HG02970 (cell line): Measurements from ENCODE around the gene OASL.
A peak's percentile ranks its signal among the peaks of the same experiment; 100 is the strongest.

ENCODE experiments used
- ATAC-seq: cut with Tn5 transposase; IDR thresholded peaks from one replicate; pipeline ENCODE4 v1.9.1; 2021; ENCODE audit warnings: mild to moderate bottlenecking, moderate library complexity, moderate number of reproducible peaks; ENCODE audit not compliant: unreplicated experiment, low FRiP score

OASL gene

DNA sequence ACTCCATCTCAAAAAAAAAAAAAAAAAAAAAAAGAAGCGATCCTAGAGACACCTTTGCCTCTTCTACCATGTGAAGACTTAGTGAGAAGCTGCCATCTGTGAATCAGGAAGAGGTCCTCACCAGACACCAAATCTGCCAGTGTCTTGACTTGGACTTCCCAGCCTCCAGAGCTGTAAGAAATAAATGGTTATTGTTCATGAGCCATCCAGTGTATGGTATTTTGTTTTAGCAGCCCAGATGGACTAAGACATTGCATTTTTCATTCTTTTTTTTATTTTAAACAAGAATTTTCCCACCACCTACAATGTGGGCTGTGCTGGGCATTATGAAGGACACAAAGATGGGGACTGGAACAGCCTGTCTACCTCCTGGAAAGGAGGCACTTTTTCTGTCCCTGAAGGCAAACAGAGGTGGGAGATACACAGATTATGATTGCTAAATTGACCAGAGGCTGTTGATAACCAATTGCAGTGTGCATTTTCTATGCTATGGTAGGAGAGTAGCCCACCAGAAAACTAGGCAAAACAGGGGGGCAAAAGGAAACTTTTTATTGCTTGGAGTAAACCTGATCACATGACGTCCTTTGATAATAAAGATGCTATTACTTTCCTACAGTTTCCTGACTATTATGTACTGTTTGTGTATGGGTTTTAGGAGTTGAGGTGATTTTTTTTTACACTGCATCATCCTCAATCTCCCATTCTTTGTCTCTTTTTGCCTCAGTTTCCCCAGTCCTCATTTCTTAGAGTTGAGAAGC is 20.0 kb downstream of the OASL start:
- no peak for ATAC-seq

DNA sequence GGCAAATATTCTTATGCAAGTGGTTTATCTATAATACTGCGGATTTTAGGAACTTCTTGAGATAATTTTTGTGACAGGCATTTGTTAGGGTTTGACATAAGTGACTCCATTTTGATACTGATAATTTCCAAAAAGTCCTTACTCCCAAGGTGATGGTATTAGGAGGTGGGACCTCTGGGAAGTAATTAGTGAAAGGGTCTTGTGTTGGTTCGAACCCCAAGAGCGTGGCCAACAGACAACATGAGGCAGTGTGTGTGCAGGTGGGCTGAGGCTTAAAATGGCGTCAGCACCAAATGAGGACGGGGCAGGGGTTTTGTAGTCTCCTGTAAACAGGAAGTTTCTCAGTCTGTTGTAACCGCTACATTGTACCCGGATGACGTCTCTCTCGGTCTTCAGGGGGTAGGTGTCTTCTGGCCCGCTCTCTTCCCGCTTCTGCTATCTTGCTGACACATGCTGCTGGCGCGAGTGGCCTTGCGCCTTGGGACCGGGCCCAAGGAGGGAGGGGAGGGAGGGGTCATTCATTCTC is 21.0 kb downstream of the OASL start:
- ATAC-seq = no peak

DNA sequence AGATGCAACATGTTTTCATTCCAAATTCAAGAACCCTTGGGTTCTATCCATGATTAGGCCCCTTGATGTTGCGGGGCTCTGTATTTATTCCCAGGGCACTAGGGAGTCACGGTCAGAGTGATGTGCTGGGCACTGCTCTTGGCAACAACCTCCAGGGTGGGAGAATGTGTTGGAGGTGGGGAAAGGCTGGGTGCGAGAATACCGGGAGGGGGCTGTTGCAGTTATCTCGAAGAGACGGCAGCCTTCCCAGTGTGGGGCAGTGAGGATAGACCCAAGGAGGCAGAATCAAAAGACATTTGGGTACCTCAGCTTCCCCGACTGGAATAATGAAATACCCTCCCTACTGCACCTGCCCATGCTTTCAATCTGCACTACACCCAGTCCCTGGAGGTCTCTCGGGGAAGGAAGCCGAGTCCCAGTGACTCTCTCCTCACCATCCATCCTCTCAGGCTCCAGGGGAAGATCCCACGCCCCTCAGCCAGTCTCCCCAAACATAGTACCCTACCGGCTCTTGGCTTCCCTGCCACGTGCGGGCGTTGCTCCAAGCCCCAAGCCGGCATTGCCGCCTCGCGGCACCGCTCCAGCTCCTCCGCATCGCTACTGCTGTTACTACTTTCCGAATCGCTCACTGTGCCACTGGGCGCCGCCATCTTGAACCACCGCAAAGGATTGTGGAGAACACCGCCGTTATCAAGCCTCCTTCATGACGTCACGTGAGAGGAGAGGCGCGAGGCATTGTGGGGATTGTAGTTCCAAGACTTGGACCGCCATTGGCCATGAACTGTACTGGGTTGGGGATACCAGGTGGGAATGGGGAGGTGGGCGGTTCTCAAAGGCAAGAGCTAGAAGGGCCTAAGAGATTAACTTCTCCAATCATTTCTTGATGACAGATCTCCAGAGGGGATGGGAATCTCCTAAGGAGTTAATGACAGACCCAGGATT is 22.9 kb downstream of the OASL start, which contains the start of gene C12orf43:
Gene C12orf43 (minus strand): TSS at position 663 of the 942 bp plus-strand sequence. CDS start 13 bp downstream, at position 650.
- ATAC-seq = peak; percentile 88

DNA sequence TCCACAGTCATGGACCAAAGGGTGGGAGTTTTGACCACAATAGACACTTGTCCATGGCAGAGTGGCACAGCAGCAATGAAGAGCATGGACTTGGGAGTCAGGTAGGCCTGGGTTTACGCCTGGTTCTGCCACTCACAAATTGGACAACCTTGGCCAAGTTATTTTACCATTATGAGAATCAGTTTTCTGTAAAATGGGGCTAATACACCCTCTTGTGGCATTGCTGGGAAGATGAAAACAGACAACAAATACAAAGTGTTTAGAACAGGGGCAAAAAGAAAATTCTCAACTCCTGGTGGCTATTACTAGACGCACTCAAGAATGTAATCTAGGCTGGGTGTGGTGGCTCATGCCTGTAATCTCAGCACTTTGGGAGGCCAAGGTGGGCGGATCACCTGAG is 25.3 kb downstream of the OASL start:
- ATAC-seq = no peak

DNA sequence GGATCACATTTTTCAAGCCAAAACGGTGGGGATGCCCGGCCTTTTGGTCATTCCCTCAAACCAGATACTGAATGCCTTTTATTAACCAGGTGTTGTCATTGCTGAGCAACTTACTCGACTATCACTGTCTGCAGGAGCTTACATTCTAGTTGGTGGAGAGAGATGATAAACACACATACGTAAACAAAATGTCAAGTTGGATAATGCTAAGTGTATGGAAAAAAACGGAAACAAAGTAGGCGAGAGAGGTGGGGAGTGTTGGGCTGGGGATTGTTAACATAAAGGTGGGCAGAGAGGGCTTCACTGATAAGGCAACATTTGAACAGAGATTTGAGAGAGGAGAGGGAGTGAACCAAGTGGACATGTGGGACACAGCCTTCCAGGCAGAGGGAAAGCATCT is 27.2 kb downstream of the OASL start:
- no peak for ATAC-seq

DNA sequence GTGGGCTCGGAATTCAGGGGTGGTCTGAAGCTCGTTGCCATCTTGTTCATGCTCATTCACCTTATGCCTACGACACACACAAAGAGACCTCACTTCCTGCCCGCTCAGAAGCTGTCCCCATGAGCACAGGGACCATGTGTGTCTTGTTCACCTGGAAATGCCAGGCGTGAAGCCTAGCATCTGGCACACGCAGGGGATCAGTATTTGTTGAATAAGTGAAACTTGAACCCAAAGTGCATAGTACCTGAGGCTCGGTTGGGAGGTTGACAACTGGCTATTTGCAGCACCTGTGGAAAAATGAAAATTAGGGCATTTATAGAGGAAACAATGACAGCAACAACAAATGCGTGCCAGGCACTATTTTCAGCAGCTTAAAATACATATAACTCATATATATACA is 28.2 kb downstream of the OASL start:
- ATAC-seq = no peak

DNA sequence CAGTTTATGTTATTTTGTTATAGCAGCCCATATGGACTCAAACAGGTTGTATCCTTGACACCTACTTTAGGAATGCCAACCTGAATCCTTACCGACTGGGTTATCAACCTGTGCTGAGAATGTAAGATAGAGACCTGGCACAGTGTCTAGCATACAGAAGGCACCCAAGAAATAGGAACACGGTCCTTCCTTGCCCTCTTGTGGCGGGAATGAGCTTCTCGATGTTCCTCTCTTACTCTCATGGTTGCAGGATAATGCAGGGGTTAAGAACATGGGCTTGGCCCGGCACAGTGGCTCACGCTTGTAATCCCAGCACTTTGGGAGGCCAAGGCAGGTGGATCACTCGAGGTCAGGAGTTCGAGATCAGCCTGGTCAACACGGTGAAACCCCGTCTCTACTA is 29.3 kb downstream of the OASL start:
- ATAC-seq = no peak

DNA sequence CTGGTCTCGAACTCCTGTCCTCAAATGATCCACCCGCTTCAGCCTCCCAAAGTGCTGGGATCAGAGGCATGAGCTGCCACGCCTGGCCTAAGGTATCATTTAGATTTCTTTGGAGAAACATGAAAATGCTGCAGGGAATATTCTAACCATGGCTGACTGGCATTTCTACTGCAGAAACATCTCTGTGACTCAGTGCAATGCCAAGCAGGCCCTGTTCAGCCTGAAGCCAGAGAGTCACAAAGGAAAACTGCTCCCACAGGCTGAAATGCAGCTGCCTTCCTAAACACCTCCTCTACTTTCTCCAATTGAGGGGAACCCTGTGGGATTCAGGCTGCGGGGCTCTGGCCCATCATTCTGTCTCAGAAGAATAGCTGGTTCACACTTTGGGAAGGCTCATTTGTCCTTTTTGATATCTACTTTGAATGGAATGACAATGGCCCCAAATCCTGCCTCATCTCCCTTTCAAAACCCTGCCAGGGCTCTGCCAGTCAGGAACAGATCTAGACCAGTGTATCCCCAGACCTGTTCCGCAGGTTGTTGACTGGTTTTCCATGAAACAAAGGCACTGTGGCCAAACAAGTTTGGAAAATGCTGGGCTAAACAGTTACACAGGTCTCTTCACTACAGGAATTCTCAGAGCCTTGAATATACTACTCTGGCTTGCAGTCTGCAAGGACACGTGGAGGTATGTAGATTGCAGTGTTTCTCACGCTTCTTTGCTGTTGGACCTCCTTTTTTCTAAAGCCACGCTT is 30.5 kb downstream of the OASL start:
- ATAC-seq = no peak

DNA sequence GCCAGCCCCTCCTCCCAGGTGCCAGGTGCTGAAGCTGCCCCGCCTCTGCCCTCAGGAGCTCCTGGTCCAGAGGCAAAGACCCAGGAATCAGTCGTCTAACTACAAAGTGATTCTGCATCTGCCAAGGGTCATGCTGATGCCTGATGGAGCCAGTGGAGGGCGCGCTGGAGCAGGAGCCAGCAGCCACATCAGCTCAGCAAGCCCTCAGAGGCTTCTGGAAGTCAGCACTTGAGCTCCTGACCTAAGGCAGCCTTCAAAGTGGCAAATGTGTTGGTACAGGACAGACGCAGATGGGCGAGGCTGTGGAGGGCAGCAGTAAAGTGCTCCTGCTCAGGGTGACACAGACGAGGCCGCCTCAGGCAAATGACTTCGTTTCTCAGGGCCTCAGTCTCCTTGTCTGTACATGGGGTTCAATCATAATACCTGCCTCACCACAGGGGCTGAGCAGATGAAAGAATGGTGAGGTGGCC is 33.7 kb downstream of the OASL start:
- ATAC-seq = no peak

DNA sequence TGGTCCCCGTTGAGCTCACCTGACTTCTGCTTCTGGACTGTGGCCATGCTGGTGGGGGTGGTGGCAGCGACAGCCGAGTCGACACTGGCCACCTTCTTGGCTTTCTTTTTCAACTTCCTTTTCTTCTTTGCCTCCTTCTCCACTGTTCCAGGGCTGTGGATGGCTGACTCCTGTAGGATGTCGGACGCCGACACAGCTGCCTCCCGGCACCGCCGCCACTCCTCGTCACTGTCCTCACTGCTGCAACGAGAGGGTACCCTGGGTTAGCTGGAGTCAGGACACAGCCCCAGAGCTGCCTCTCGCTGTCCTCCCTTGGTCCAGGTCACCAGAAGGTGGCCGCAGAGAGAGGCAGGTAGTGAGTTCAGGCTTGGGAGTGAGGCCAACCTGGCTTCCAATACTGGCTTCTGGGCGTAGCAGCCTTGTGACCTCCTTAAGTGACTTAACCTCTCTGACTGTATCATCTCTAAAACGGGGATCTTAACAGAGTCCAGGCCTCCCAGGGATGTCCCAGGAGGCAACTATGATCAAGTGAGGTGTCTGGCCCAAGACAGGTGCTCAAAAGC is 34.7 kb downstream of the OASL start:
- no peak for ATAC-seq

DNA sequence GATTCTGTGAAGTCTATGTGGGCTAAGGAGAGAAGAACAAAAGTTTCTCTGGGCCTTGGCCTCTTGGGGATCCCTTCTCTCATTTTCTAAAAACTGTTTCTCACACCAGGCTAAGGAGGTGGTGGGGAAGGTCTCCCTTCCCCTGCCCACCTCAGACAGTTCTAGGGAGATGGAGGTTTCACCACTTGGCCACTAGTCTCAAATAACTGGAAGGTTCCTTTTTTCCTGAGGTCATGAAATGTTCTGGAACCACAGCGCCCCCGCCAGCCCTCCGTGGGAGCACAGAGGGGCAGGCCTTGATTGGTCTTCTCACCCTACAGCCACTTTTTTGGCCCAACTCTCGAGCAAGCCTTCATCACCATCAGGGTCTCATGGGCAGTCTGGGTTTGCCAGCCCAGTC is 35.4 kb downstream of the OASL start:
- ATAC-seq = no peak

DNA sequence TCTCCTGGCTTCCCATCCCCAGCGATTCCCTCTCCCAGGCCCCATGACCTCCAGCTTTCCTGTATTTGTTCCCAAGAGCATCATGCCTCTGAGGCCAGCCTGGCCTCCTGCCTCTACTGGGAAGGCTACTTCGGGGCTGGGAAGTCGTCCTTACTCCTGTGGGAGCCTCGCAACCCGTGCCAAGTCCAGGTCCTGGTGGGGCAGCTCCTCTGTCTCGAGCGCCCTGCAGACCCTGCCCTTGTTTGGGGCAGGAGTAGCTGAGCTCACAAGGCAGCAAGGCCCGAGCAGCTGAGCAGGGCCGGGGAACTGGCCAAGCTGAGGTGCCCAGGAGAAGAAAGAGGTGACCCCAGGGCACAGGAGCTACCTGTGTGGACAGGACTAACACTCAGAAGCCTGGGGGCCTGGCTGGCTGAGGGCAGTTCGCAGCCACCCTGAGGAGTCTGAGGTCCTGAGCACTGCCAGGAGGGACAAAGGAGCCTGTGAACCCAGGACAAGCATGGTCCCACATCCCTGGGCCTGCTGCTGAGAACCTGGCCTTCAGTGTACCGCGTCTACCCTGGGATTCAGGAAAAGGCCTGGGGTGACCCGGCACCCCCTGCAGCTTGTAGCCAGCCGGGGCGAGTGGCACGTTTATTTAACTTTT is 37.1 kb downstream of the OASL start:
- no peak for ATAC-seq

DNA sequence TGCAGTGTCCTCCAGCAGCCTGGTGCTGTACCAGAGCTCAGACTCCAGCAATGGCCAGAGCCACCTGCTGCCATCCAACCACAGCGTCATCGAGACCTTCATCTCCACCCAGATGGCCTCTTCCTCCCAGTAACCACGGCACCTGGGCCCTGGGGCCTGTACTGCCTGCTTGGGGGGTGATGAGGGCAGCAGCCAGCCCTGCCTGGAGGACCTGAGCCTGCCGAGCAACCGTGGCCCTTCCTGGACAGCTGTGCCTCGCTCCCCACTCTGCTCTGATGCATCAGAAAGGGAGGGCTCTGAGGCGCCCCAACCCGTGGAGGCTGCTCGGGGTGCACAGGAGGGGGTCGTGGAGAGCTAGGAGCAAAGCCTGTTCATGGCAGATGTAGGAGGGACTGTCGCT is 38.0 kb downstream of the OASL start:
- no peak for ATAC-seq

DNA sequence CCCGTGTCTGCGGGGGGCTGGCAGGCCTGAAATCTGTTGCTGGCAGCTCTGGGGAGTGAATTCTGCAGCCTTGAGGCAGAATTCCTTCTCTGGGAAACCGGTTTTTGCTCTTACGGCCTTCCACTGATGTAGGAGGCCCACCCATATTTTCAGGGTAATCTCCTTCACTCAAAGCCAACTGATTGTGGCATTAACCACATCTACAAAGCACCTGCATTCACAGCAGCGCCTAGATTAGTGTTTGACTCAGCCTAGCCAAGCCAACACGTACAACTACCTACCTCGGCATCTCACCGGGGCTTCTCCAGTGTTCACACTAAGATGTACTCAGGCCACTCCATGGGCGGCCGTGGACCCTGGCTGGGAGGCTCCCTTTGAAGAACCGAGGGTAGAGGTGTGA is 38.5 kb downstream of the OASL start:
- no peak for ATAC-seq

DNA sequence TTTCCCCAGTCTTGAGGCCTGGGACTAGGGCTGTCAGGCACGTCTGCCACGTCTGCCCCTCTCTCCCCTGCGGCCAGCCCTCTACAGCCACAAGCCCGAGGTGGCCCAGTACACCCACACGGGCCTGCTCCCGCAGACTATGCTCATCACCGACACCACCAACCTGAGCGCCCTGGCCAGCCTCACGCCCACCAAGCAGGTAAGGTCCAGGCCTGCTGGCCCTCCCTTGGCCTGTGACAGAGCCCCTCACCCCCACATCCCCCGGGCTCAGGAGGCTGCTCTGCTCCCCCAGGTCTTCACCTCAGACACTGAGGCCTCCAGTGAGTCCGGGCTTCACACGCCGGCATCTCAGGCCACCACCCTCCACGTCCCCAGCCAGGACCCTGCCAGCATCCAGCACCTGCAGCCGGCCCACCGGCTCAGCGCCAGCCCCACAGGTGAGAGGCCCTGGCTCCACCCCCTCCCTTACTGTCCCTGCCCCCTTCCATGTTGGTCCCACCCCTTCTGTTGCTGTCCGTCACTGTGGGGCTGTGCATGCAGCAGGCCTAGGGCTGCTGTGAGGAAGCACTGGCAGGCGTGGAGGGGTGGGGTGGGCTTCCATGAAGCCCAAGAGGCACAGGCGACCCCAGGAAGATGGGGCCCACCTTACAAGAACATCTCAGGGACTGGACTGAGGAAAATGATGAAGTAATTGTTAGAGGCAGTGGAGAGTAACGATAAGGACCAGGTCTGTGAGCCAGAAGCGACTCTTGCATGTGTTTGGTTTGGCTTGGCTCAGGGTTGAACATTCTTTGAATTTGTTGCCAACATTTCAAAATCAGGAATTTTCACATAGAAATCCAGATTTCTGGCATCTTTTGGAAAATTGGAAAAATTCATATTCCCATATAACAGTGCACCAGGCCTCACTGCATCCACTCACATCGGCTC is 39.6 kb downstream of the OASL start:
- no peak for ATAC-seq

DNA sequence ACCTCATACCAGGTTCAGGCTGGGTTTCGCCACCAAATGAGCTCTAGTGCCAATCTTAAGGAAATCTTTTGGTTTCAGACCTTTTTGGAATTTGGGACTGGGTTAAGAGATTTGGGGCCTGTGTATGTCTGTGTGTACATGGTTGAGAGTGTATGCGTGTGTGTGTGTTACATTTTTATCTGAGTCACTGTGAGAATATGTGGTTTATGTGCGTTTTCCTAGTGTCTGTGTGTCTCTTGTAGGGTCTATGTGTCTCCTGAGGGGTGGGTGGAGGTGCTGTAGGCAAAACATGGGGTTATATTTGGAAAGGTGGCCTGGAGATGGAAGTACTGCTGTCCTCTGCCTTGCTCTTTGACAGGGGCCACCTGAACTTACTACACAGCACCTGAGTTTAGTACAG is 40.6 kb downstream of the OASL start:
- ATAC-seq = no peak

DNA sequence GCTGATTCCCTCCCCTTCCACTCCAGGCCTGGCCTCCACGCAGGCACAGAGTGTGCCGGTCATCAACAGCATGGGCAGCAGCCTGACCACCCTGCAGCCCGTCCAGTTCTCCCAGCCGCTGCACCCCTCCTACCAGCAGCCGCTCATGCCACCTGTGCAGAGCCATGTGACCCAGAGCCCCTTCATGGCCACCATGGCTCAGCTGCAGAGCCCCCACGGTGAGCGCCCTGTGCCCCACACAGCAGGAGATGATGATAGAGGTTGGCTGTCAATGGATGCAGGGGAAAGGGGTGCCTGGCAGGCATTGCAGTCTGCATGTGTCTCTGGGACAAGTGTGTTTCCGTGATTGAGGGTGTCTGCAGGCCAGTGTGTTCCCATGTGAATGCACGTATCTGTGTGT is 41.6 kb downstream of the OASL start:
- ATAC-seq = no peak

DNA sequence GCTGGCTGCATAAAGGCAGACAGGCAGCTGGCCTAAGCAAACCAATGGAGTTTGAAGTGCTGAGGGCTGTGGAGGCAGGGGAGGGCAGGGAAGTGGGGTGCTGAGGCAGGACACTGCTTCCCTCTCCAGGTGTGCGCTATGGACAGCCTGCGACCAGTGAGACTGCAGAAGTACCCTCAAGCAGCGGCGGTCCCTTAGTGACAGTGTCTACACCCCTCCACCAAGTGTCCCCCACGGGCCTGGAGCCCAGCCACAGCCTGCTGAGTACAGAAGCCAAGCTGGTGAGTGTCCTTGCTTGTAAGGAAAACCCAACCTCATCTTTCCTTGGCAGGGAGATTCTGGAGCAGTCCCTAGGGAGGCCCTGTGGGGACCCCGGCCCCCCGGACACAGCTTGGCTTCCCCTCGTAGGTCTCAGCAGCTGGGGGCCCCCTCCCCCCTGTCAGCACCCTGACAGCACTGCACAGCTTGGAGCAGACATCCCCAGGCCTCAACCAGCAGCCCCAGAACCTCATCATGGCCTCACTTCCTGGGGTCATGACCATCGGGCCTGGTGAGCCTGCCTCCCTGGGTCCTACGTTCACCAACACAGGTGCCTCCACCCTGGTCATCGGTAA is 42.8 kb downstream of the OASL start:
- ATAC-seq = no peak
